SK-N-MC (cell line): Measurements from ENCODE around the gene C12orf50.

Source experiments
- EZH2 ChIP-seq: fragments of 200-600 bp; sonication (generic); IDR thresholded peaks from one replicate; pipeline ENCODE4 v1.6.1; 2017; ENCODE audit warnings: antibody characterized with exemption
- FOXP2 ChIP-seq: optimal IDR thresholded peaks from 2 replicates; pipeline ENCODE3; 2011; ENCODE audit warnings: mild to moderate bottlenecking, moderate library complexity; ENCODE audit not compliant: insufficient read depth; ENCODE audit errors: extremely low read length, control extremely low read depth
- POLR2AphosphoS5 ChIP-seq: IDR thresholded peaks from 2 replicates; pipeline ENCODE4 v1.6.1; 2012; ENCODE audit warnings: mild to moderate bottlenecking, low read depth, low read length, borderline replicate concordance

DNA sequence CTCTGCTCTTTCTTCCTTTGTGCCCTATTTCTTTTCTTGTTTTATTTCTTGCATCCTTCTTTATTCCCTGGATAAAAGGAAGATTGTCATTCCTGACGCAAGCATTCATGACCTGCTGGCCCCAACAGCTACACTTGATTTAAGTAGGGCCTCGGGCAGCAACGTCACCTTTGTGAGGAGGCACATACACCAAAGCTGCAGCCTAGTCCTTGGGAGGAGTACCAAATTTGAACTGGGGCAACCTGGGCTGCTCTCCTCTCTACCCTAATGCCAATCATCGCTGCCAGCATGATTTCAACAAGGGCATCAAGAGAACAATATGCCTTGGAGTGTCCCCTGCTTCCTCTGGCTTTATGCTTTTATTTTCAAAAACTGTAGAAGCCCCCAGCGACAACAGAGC, 76.4 kb downstream of the C12orf50 start:
- TF ChIP-seq POLR2AphosphoS5 = no peak
- TF ChIP-seq EZH2 = no peak
- TF ChIP-seq FOXP2 = no peak
